ENCODE data around the gene UVSSA. TPM values are rescaled to one million over a fixed set of nuclear protein-coding genes. Genes with fewer than 3 reads are reported as not detected.

The UVSSA gene
- total and polyA plus RNA-seq, 2 experiments from 2014 or later = 2.9 to 4.1 TPM

DNA sequence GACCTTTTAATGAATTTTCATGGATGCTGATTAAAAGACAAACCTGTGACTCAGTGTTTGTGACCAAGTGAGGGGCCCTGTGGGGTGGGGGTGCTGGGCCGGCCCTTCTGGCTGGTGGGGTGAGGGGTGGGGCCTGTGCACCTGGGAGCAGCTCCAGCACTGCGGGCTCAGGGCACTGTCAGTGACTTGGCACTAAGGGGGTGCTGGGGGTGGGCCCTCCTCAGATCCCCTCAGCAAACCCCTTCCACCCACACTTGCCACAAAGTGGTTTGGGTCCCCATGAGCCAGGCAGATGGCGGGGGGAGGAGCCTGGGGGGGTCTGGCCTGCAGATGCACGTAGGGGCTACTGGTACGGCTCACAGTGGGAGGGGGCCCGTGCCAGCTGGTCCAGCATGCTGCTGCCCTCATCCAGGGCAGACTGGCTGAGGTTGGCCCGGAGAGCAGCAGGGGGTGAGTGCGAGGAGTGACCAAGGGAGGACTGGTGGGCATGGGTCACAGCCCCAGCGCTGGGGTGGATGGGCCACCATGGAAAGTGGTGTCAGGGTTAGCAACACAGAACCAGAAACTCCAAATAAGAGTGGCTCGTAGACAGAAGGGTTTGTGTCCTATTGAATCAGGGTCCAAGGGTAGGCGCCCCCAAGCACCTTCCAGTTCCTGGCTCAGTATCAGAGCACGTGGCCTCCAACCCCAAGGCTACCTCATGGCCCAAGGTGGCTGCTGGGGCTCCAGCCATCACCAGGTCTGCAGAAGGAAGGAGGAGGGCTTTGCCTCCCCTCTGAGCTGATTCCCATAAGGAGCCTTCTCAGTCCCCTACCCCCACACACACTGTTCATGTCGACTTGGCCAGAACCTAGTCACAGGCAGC is 49.2 kb downstream of the UVSSA start:
- H2AFZ ChIP-seq = no peak overlapping the region
- H3K4me3 ChIP-seq = no peak overlapping the region
- H3K79me2 ChIP-seq (ENCODE audit: insufficient read depth) = no peaks in the 10 kb centered on the region
- 80 to 83% methylated on average over 12 to 13 of the region's 13 CpGs for WGBS, 2 experiments (ENCODE audit: low coverage in 1 of 2, low lambda C conversion rate in 2 of 2, missing lambda C conversion rate in 2 of 2)
- H3K36me3 ChIP-seq (ENCODE audit: low read depth) = no peaks in the 10 kb centered on the region; the same call in 1 of the 2 replicates
- H3K4me2 ChIP-seq (ENCODE audit: unreplicated experiment) = no peak overlapping the region
- TF ChIP-seq EZH2 (IDR thresholded peaks at IDR 0.05; ENCODE audit: insufficient read depth, poor library complexity, severe bottlenecking) (no peak), EZH2phosphoT487 (IDR thresholded peaks at IDR 0.05; ENCODE audit: insufficient read depth, low read depth) (no peak)
- H3K27me3 ChIP-seq (replicated peaks; ENCODE audit: insufficient read depth) = peaks cover 5% of the 10 kb centered on the region
- H3K27ac ChIP-seq = no peak overlapping the region
- H3K9me2 ChIP-seq (ENCODE audit: insufficient read depth) = no peaks in the 10 kb centered on the region
- no peak for DNase-seq
- no peak overlapping the region for H3K9ac ChIP-seq
- in situ Hi-C loops (cut with MboI) = no loop called here
- no peaks in the 10 kb centered on the region for H3K4me1 ChIP-seq (ENCODE audit: insufficient read depth)
- H4K20me1 ChIP-seq (ENCODE audit: insufficient read depth) = no peaks in the 10 kb centered on the region
- no peaks in the 10 kb centered on the region for H3F3A ChIP-seq (ENCODE audit: insufficient read depth)
- no peaks in the 10 kb centered on the region for H3K9me3 ChIP-seq (ENCODE audit: low read depth)

DNA sequence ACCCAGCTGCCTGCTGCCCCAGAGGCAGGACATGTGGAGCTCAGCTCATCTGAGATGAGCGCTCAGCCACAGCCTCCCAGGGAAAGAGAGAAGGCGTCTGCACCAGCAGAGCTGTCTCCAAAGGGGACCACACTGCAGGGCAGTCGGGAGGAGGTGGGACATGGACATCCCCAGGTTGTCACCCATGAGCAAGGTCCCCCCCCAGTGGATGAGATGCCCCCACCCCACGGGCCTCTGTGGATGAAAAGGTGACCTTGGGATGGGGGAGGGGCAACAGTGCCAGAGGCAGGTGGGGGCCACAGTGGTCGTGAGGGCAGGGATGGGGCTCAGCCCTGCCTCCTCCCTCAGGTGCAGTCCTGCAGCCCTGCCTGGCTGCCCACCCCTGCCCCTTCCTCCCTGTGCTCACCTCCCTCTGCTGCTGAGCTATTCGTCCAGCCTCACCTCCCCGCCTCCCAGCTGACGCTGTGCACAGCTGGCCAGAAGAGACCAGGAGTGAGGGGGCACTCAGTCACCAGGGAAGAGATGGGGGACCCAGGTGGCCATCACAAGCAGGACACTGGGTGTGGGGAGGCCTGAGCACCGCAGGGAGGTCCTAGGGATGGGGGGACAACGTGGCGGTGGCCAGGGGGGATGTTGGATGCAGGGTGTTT is 49.9 kb downstream of the UVSSA start:
- H3K79me2 ChIP-seq (ENCODE audit: insufficient read depth) = no peaks in the 10 kb centered on the region
- H3K27ac ChIP-seq = no peak overlapping the region
- H2AFZ ChIP-seq = no peak overlapping the region

DNA sequence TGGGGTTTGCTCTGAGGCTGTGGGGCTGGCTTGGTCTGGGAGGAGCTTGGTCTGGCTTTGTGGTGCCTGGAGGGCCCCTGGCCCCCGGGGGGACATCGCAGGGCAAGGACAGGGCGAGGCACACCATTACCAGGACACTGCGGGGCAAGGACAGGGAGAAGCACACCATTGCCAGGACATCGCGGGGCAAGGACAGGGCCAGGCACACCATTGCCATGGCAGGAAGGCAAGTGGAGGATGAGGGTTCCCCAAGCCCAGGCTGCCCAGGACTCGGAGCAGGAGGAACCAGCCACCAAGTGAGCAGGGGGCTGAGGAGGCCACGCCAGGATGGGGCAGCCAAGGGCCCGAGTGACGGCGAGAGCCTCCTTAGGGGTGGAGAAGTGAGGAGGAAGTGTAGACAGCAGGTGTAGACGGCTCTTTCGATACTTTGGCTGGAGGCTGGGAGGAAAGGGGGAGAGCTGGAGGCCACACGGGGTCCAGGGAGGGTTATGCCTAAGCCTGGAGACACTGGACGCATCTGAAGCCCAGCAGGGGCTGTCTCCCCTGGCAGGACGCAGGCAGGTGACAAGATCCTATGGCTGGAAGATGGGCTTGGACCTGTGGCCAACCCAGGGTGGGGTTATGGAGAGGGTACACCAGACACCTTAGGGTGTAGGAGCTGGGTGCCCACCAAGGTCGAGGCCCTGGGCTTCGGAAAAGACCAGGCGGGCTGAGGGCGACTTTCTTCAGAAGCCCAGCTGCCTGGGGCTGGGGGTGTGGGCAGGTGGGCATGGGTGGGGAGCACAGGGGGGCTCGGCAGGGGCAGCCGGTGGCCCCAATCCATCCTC is 51.9 kb downstream of the UVSSA start:
- H3K4me3 ChIP-seq = no peak overlapping the region
- peaks cover 27% of the 10 kb centered on the region for H3K27me3 ChIP-seq (replicated peaks; ENCODE audit: insufficient read depth)
- DNase-seq = no peak
- H3K9ac ChIP-seq = no peak overlapping the region
- no peaks in the 10 kb centered on the region for H3F3A ChIP-seq (ENCODE audit: insufficient read depth)
- H3K36me3 ChIP-seq (ENCODE audit: low read depth) = no peaks in the 10 kb centered on the region; the same call in 1 of the 2 replicates
- in situ Hi-C loops (cut with MboI) = no loop called here
- H3K9me2 ChIP-seq (ENCODE audit: insufficient read depth) = no peaks in the 10 kb centered on the region
- H3K4me1 ChIP-seq (ENCODE audit: insufficient read depth) = no peaks in the 10 kb centered on the region
- no peak overlapping the region for H3K27ac ChIP-seq
- H4K20me1 ChIP-seq (ENCODE audit: insufficient read depth) = no peaks in the 10 kb centered on the region
- no peak overlapping the region for H2AFZ ChIP-seq
- TF ChIP-seq EZH2phosphoT487 (IDR thresholded peaks at IDR 0.05; ENCODE audit: insufficient read depth, low read depth) (no peak), EZH2 (IDR thresholded peaks at IDR 0.05; ENCODE audit: insufficient read depth, poor library complexity, severe bottlenecking) (no peak)
- H3K4me2 ChIP-seq (ENCODE audit: unreplicated experiment) = no peak overlapping the region
- H3K9me3 ChIP-seq (ENCODE audit: low read depth) = no peaks in the 10 kb centered on the region
- 81 to 83% methylated on average over 20 to 21 of the region's 22 CpGs for WGBS, 2 experiments (ENCODE audit: low coverage in 1 of 2, low lambda C conversion rate in 2 of 2, missing lambda C conversion rate in 2 of 2)
- H3K79me2 ChIP-seq (ENCODE audit: insufficient read depth) = no peaks in the 10 kb centered on the region

More for the DNA sequence above, 49.9 kb downstream of the UVSSA start:
- 87 to 94% methylated on average over 10 to 11 of the region's 11 CpGs for WGBS, 2 experiments (ENCODE audit: low coverage in 1 of 2, low lambda C conversion rate in 2 of 2, missing lambda C conversion rate in 2 of 2)
- no peaks in the 10 kb centered on the region for H3K9me3 ChIP-seq (ENCODE audit: low read depth)
- H3K4me3 ChIP-seq = no peak overlapping the region
- H3K4me1 ChIP-seq (ENCODE audit: insufficient read depth) = no peaks in the 10 kb centered on the region
- no peak for DNase-seq
- peaks cover 11% of the 10 kb centered on the region for H3K27me3 ChIP-seq (replicated peaks; ENCODE audit: insufficient read depth)
- no peaks in the 10 kb centered on the region for H3F3A ChIP-seq (ENCODE audit: insufficient read depth)
- in situ Hi-C loops (cut with MboI) = no loop called here
- H3K9me2 ChIP-seq (ENCODE audit: insufficient read depth) = no peaks in the 10 kb centered on the region
- H4K20me1 ChIP-seq (ENCODE audit: insufficient read depth) = no peaks in the 10 kb centered on the region
- H3K9ac ChIP-seq = no peak overlapping the region
- no peaks in the 10 kb centered on the region; the same call in 1 of the 2 replicates for H3K36me3 ChIP-seq (ENCODE audit: low read depth)
- no peak overlapping the region for H3K4me2 ChIP-seq (ENCODE audit: unreplicated experiment)
- TF ChIP-seq EZH2phosphoT487 (IDR thresholded peaks at IDR 0.05; ENCODE audit: insufficient read depth, low read depth) = no peak
- TF ChIP-seq EZH2 (IDR thresholded peaks at IDR 0.05; ENCODE audit: insufficient read depth, poor library complexity, severe bottlenecking) = no peak

DNA sequence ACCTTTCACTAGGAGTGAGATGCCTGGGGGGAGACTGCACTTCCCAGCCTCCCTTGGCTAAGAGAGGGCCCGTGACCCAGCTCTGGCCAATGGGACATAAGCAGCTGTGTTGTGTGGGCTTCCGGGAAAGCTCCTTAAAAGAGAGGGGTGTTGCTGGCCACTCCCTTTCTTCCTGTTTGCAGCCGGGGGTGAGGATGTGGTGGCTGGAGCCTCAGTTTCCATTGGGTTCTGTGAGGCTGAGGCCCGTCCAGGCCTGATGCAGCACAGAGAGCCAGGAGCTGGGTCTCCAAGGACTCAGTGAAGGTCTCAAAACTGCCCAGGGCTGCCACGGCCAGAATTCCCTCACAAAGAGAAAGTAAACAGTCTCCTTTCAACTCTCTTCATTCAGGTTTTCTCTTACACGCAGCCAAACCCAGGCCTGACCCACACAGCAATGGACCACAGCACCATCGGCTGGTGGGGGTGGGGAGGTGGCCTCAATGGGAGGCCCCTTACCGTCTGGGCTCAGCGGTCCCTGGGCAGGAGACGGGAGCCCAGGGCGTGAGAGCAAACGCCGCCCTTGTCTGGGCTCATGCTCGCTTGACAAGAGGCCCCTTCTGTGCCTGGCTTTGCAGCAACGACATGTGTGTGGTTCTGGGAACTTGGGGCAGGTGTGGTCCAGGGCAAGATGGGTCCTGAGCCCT is 52.6 kb downstream of the UVSSA start:
- Histone ChIP-seq H3K36me3 (ENCODE audit: low read depth) (no peaks in the 10 kb centered on the region), H3F3A (ENCODE audit: insufficient read depth) (no peaks in the 10 kb centered on the region), H3K27me3 (replicated peaks; ENCODE audit: insufficient read depth) (peaks cover 35% of the 10 kb centered on the region), H3K79me2 (ENCODE audit: insufficient read depth) (no peaks in the 10 kb centered on the region), H3K9ac (no peak overlapping the region), H3K27ac (no peak overlapping the region), H3K9me2 (ENCODE audit: insufficient read depth) (no peaks in the 10 kb centered on the region), H3K9me3 (ENCODE audit: low read depth) (no peaks in the 10 kb centered on the region), H2AFZ (no peak overlapping the region), H3K4me2 (ENCODE audit: unreplicated experiment) (no peak overlapping the region), H3K4me1 (ENCODE audit: insufficient read depth) (no peaks in the 10 kb centered on the region), H4K20me1 (ENCODE audit: insufficient read depth) (no peaks in the 10 kb centered on the region), H3K4me3 (no peak overlapping the region)
- in situ Hi-C loops (cut with MboI) = no loop called here
- TF ChIP-seq EZH2 (IDR thresholded peaks at IDR 0.05; ENCODE audit: insufficient read depth, poor library complexity, severe bottlenecking) (no peak), EZH2phosphoT487 (IDR thresholded peaks at IDR 0.05; ENCODE audit: insufficient read depth, low read depth) (no peak)
- no peak for DNase-seq
- 57 to 59% methylated on average over 15 of the region's 15 CpGs for WGBS, 2 experiments (ENCODE audit: low coverage in 1 of 2, low lambda C conversion rate in 2 of 2, missing lambda C conversion rate in 2 of 2)
